CD14-positive monocyte (primary cell): Measurements from ENCODE around the gene ZMYND19. TPM values are rescaled to one million over a fixed set of nuclear protein-coding genes. Genes with fewer than 3 reads are reported as not detected.

Experiments used
- DNase-seq, 3 donors: peaks; one replicate each; pipeline ENCODE4 v3.0.0-alpha.2; 2011 to 2022
- H2AFZ ChIP-seq: 2 replicates; pipeline ENCODE4 v1.6.0; 2012; ENCODE audit warnings: mild to moderate bottlenecking, low read depth, low read length, inconsistent platforms; ENCODE audit not compliant: insufficient read depth, poor library complexity, severe bottlenecking
- H3K27ac ChIP-seq, 2 donors: 1 replicate in 1 of 2; 2 replicates in 1 of 2; pipeline ENCODE4 v1.5.1; 2012 to 2013; ENCODE audit warnings: low read length in 2 of 2, control low read depth in 1 of 2, inconsistent platforms in 1 of 2, low read depth in 1 of 2, mild to moderate bottlenecking in 1 of 2
- H3K27me3 ChIP-seq, 2 donors: one replicate each; pipeline versions ENCODE4 v1.6.0 to v1.6.1; 2011 to 2013; ENCODE audit warnings: low read length in 2 of 2; ENCODE audit not compliant: control insufficient read depth in 2 of 2, insufficient read depth in 2 of 2
- H3K36me3 ChIP-seq, 2 donors: replicated peaks in 1 of 2; 1 replicate in 1 of 2; 2 replicates in 1 of 2; pipeline versions ENCODE4 v1.5.1 to v1.6.1; 2012 to 2013; ENCODE audit warnings: low read length in 2 of 2, control low read depth in 1 of 2, inconsistent platforms in 1 of 2, mild to moderate bottlenecking in 1 of 2; ENCODE audit not compliant: insufficient read depth in 2 of 2, control insufficient read depth in 1 of 2
- H3K4me1 ChIP-seq, 2 donors: 1 replicate in 1 of 2; 2 replicates in 1 of 2; pipeline versions ENCODE4 v1.5.1 to v1.6.1; 2012 to 2013; ENCODE audit warnings: low read length in 2 of 2, control low read depth in 1 of 2, inconsistent platforms in 1 of 2, mild to moderate bottlenecking in 1 of 2, moderate library complexity in 1 of 2; ENCODE audit not compliant: insufficient read depth in 2 of 2, control insufficient read depth in 1 of 2
- H3K4me2 ChIP-seq: replicated peaks from 2 replicates; pipeline ENCODE3; 2012; ENCODE audit warnings: low read length, moderate library complexity, mild to moderate bottlenecking; ENCODE audit not compliant: poor library complexity, severe bottlenecking; ENCODE audit errors: extremely low read depth
- H3K4me3 ChIP-seq, 3 experiments: fragments of 200-600 bp in 1 of 3; sonication (generic) in 1 of 3; replicated peaks in 1 of 3; 1 replicate in 2 of 3; 2 replicates in 1 of 3; pipeline ENCODE4 v1.5.1; 2011 to 2013; ENCODE audit warnings: low read length in 3 of 3, mild to moderate bottlenecking in 3 of 3, control low read depth in 2 of 3, low read depth in 2 of 3, inconsistent platforms in 1 of 3, moderate library complexity in 1 of 3
- H3K79me2 ChIP-seq: 2 replicates; pipeline ENCODE4 v1.6.0; 2012; ENCODE audit warnings: mild to moderate bottlenecking, control low read depth, inconsistent platforms, low read length, moderate library complexity; ENCODE audit not compliant: insufficient read depth
- H3K9ac ChIP-seq: 2 replicates; pipeline ENCODE4 v1.6.0; 2017; ENCODE audit warnings: low read length, mild to moderate bottlenecking; ENCODE audit not compliant: insufficient read depth, poor library complexity, severe bottlenecking
- H3K9me3 ChIP-seq, 2 donors: replicated peaks in 1 of 2; 1 replicate in 1 of 2; 2 replicates in 1 of 2; pipeline versions ENCODE4 v1.5.1 to v1.6.1; 2012 to 2013; ENCODE audit warnings: low read length in 2 of 2, control low read depth in 1 of 2; ENCODE audit not compliant: control insufficient read depth in 1 of 2, insufficient read depth in 1 of 2
- H4K20me1 ChIP-seq: 2 replicates; pipeline ENCODE4 v1.6.0; 2012; ENCODE audit warnings: mild to moderate bottlenecking, low read length, control low read depth, moderate library complexity; ENCODE audit not compliant: insufficient read depth
- H3K27ac Mint-ChIP-seq, 7 donors: one replicate each; pipeline ENCODE4 v1.8.0; 2020; ENCODE audit warnings: mild to moderate bottlenecking in 7 of 7, mixed read lengths in 7 of 7, moderate library complexity in 6 of 7, inconsistent platforms in 2 of 7
- H3K27me3 Mint-ChIP-seq, 3 donors: one replicate each; pipeline ENCODE4 v1.8.0; 2021 to 2022; ENCODE audit warnings: low read depth in 3 of 3, mild to moderate bottlenecking in 3 of 3, mixed read lengths in 3 of 3, moderate library complexity in 3 of 3, inconsistent platforms in 1 of 3
- H3K36me3 Mint-ChIP-seq, 2 donors: one replicate each; pipeline ENCODE4 v1.8.0; 2020; ENCODE audit warnings: mixed read lengths in 2 of 2, inconsistent platforms in 1 of 2, mild to moderate bottlenecking in 1 of 2
- H3K4me1 Mint-ChIP-seq: one replicate; pipeline ENCODE4 v1.8.0; 2020; ENCODE audit warnings: mild to moderate bottlenecking, mixed read lengths
- H3K4me3 Mint-ChIP-seq, 2 donors: one replicate each; pipeline ENCODE4 v1.8.0; 2020; ENCODE audit warnings: mild to moderate bottlenecking in 2 of 2, mixed read lengths in 2 of 2, moderate library complexity in 1 of 2
- H3K9me3 Mint-ChIP-seq, 7 donors: one replicate each; pipeline ENCODE4 v1.8.0; 2020 to 2022; ENCODE audit warnings: mixed read lengths in 7 of 7, mild to moderate bottlenecking in 6 of 7, moderate library complexity in 6 of 7, inconsistent platforms in 2 of 7
- WGBS: methylation state at CpG from one replicate; pipeline ENCODE4 v1.1.5; 2013; ENCODE audit warnings: missing lambda C conversion rate; ENCODE audit not compliant: insufficient coverage; 5-methylcytosine and 5-hydroxymethylcytosine counted together
- intact Hi-C, 2 donors: fragments of 100-400 bp; cut with micrococcal nuclease; formaldehyde crosslinking; loops; one replicate each; pipeline versions ENCODE4 v1.15.0 to v1.15.1; 2023
- polyA minus RNA-seq: library from RNA; depleted of rRNA, polyadenylated mRNA; stranded (reverse); fragments of >200 nt; gene quantifications from 2 replicates; pipeline ENCODE4 v1.2.3, GENCODE V29; 2012
- polyA plus RNA-seq, 3 donors: library from polyadenylated mRNA; depleted of rRNA in 1 of 3; unstranded in 2 of 3; stranded (reverse) in 1 of 3; fragments of 300-500 nt in 2 of 3; fragments of >200 nt in 1 of 3; fragmentation: Illumina TruSeq in 2 of 3; gene quantifications; 1 replicate in 2 of 3; 2 replicates in 1 of 3; pipeline ENCODE4 v1.2.3, GENCODE V29; 2012 to 2021
- total RNA-seq, 12 experiments: library from RNA in 1 of 12; stranded (reverse) in 1 of 12; fragments of 120-200 nt in 1 of 12; gene quantifications; one replicate each; pipeline ENCODE4 v1.2.4 and lab custom pipeline; 2013 to 2026; ENCODE audit warnings: mixed read lengths in 6 of 12, inconsistent platforms in 1 of 12
- TF ChIP-seq, protein P1 (sequence below): fragments of 200-600 bp; IDR thresholded peaks from one replicate; pipeline ENCODE4 v1.8.0; 2022; ENCODE audit warnings: antibody characterized with exemption, mild to moderate bottlenecking

ZMYND19 gene
- 8.7 TPM for total RNA-seq (2013)
- 10 to 100 TPM in 1 of 3 donors, 1 to 10 TPM in 2; 1.9 to 12.4 (median 4.5) TPM for polyA plus RNA-seq
- 6.9 and 7.5 TPM in 2 replicates for polyA minus RNA-seq
- total RNA-seq (lab: John Stamatoyannopoulos, UW), result 0.98 to 5.9 (median 2.4) reads per million in 11 experiments

DNA sequence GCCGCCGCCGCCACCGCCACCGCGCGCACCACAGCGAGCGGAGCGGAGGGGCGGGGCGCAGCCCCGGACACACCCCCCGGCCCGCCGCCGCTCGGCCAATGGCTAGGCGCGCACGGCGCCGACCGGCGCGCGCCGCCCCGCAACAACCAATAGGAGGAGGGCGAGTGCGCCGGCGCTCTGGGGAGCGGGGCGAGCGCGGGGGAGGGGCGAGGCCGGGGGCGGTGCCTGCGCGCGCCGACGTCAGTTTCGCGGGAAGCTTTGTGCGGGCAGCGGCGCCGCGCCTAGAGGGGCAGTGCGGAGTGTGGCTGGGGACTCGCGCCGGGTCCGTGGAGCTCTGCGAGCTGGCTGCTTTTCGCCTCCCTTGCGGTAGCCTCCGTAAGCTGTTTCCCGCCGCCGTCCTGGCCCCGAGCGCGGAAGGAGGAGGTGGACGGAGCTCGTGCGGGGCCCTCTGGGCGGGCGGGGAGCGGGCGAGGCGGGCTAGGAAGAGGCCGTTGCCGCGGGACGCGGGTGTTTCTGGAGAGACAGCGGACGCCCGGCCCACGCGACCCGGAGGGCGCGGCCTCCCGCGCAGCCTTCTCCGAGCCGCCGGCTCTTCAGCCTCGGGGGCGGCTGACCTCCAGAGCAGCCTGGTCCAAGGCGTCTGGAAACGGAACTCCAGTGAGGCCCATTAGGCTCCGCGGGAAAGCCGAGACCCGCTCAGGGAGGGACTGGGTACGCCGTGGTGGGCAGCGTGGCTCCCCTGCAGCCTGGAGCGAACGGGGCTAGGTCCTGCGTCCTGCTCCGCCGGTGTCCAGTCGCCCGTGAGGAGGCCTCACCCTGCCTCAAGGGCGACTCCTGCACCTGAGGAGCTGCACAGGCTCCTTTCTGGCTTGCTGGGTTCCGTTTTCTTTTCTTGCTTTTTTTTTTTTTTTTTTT lies at the start of gene ZMYND19:
Gene ZMYND19 (minus strand): TSS at position 44 of the 915 bp plus-strand sequence. CDS start 249 bp downstream, outside the sequence.
- Mint-ChIP-seq H3K36me3 (peaks cover 26 to 33% of the 10 kb centered on the region in 2 donors), H3K9me3 (peaks cover 0 to 2% (median 0%) of the 10 kb centered on the region in 7 donors), H3K4me3 (peak within 1 kb of the TSS; percentile 96 to 100), H3K27me3 (peaks cover 0 to 4% (median 2%) of the 10 kb centered on the region in 3 donors), H3K27ac (peak within 1 kb of the TSS; percentile 81 to 96 (median 92)), H3K4me1 (peaks cover 28% of the 10 kb centered on the region)
- Histone ChIP-seq H4K20me1 (peaks cover 8% of the 10 kb centered on the region), H3K4me2 (peak within 1 kb of the TSS; percentile 99), H3K9me3 (no peaks in the 10 kb centered on the region), H3K36me3 (peaks cover 19 to 25% of the 10 kb centered on the region in 2 donors), H3K4me1 (peaks cover 28 to 37% of the 10 kb centered on the region in 2 donors), H2AFZ (peak within 1 kb of the TSS; percentile 94), H3K27ac (peak within 1 kb of the TSS in 1 of 2 donors; percentile 71), H3K79me2 (peaks cover 16% of the 10 kb centered on the region), H3K27me3 (no peaks in the 10 kb centered on the region), H3K9ac (peak within 1 kb of the TSS; percentile 72), H3K4me3 (peak within 1 kb of the TSS; percentile 49 to 87 (median 56))
- intact Hi-C loops, result loop anchor here in 1 of 2 donors (2.0 kb wide), 1 partner anchor 14 kb away; the partner anchor contains the start of gene ARRDC1
- WGBS, result under 1% methylated on average over 110 of the region's 113 CpGs
- DNase-seq, result peak; percentile 83 to 90 (median 86)
- TF ChIP-seq, protein P1, sequence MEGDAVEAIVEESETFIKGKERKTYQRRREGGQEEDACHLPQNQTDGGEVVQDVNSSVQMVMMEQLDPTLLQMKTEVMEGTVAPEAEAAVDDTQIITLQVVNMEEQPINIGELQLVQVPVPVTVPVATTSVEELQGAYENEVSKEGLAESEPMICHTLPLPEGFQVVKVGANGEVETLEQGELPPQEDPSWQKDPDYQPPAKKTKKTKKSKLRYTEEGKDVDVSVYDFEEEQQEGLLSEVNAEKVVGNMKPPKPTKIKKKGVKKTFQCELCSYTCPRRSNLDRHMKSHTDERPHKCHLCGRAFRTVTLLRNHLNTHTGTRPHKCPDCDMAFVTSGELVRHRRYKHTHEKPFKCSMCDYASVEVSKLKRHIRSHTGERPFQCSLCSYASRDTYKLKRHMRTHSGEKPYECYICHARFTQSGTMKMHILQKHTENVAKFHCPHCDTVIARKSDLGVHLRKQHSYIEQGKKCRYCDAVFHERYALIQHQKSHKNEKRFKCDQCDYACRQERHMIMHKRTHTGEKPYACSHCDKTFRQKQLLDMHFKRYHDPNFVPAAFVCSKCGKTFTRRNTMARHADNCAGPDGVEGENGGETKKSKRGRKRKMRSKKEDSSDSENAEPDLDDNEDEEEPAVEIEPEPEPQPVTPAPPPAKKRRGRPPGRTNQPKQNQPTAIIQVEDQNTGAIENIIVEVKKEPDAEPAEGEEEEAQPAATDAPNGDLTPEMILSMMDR, result no peak

DNA sequence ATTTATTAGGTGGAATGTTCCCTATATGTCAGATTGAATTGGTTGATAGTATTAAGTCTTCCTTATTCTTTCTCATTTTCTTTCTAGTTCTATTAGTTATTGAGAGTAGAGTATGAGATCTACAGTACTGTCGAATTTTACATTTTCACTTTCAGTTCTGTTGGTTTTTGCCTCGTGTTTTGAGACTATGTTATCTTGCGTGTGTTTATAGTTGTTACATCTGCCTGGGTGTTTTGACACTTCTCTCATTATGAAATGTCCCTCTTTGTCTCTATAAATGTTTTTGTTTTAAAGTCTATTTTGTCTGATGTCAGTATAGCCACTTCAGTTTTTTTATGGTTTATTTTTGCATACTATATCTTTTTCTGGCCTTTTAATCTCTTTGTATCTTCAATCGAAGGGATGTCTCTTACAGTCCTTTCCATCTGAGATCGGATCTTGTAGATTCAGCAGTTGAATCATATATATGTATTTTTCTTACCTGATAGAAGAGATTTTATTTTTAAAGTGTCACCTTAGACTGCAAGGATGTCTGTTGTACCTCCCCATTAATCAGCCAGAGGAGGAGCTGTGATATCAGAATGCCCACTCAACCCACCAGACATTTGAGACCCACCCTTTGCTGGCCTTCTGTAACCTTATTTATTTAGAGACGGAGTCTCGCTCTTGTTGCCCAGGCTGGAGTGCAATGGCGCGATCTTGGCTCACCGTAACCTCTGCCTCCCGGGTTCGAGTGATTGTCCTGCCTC lies 49.2 kb upstream of the ZMYND19 start:
- intact Hi-C loops, result no loop called here
- peak overlapping the region; percentile 40 for H3K9ac ChIP-seq
- H3K27ac Mint-ChIP-seq, result peak overlapping the region; percentile 17 to 90 (median 76)
- H3K9me3 ChIP-seq, result no peaks in the 10 kb centered on the region
- H3K4me1 ChIP-seq, result peaks cover 13 to 20% of the 10 kb centered on the region in 2 donors
- peaks cover 70% of the 10 kb centered on the region for H4K20me1 ChIP-seq
- peak overlapping the region; percentile 5 for H2AFZ ChIP-seq
- peaks cover 19 to 47% of the 10 kb centered on the region in 2 donors for H3K36me3 Mint-ChIP-seq
- peak overlapping the region; percentile 57 for H3K4me2 ChIP-seq
- DNase-seq, result peak in 1 of 3 donors; percentile 26
- 96% methylated on average over 7 of the region's 12 CpGs for WGBS
- no peaks in the 10 kb centered on the region for H3K27me3 ChIP-seq
- peaks cover 10 to 21% of the 10 kb centered on the region in 2 donors for H3K36me3 ChIP-seq
- no peaks in the 10 kb centered on the region for H3K9me3 Mint-ChIP-seq
- TF ChIP-seq, protein P1, result no peak
- peaks cover 93% of the 10 kb centered on the region for H3K79me2 ChIP-seq
- peak overlapping the region in 2 of 3 experiments; percentile 15 to 49 for H3K4me3 ChIP-seq
- H3K4me3 Mint-ChIP-seq, result peak overlapping the region; percentile 63 to 83
- no peaks in the 10 kb centered on the region for H3K27me3 Mint-ChIP-seq
- H3K4me1 Mint-ChIP-seq, result peaks cover 31% of the 10 kb centered on the region
- peak overlapping the region in 1 of 2 donors; percentile 80 for H3K27ac ChIP-seq
